Loucy (cell line): Measurements from ENCODE around the gene OR4K2.
"Not testable (repeated sequence)": the region's sequence is repeated elsewhere in the genome, so short reads cannot be mapped to it uniquely, and the experiment has no call there.

Source experiments
- H2AFZ ChIP-seq: fragments of 200-600 bp; sonication (generic); 2 replicates; pipeline ENCODE4 v1.6.0; 2016; ENCODE audit warnings: antibody characterized with exemption, mild to moderate bottlenecking, low read length, moderate library complexity
- H3F3A ChIP-seq: fragments of 200-600 bp; 2 replicates; pipeline ENCODE4 v1.6.0; 2016; ENCODE audit warnings: antibody characterized with exemption, low read depth, mild to moderate bottlenecking
- H3K27me3 ChIP-seq: fragments of 200-600 bp; sonication (generic); 2 replicates; pipeline ENCODE4 v1.6.1; 2014; ENCODE audit warnings: low read length, mild to moderate bottlenecking; ENCODE audit not compliant: insufficient read depth, poor library complexity, severe bottlenecking
- H3K36me3 ChIP-seq: fragments of 200-600 bp; sonication (generic); 2 replicates; pipeline ENCODE4 v1.6.1; 2016; ENCODE audit warnings: low read length; ENCODE audit not compliant: insufficient read depth
- H3K4me1 ChIP-seq: fragments of 200-600 bp; sonication (generic); 2 replicates; pipeline ENCODE4 v1.5.1; 2014; ENCODE audit warnings: low read length, mild to moderate bottlenecking; ENCODE audit not compliant: insufficient read depth, poor library complexity, severe bottlenecking
- H3K4me2 ChIP-seq: fragments of 200-600 bp; sonication (generic); 2 replicates; pipeline ENCODE4 v1.6.0; 2014; ENCODE audit warnings: antibody characterized with exemption, low read length, low read depth, mild to moderate bottlenecking; ENCODE audit not compliant: poor library complexity, severe bottlenecking
- H3K4me3 ChIP-seq: fragments of 200-600 bp; sonication (generic); 2 replicates; pipeline ENCODE4 v1.5.1; 2014; ENCODE audit warnings: low read length, mild to moderate bottlenecking, mixed read lengths; ENCODE audit not compliant: poor library complexity, severe bottlenecking
- H3K79me2 ChIP-seq: fragments of 200-600 bp; sonication (generic); 2 replicates; pipeline ENCODE4 v1.6.1; 2014; ENCODE audit warnings: low read length; ENCODE audit not compliant: insufficient read depth
- H3K9ac ChIP-seq: fragments of 200-600 bp; sonication (generic); 2 replicates; pipeline ENCODE4 v1.6.0; 2014; ENCODE audit warnings: mild to moderate bottlenecking, low read depth, low read length, moderate library complexity; ENCODE audit not compliant: poor library complexity, severe bottlenecking
- H3K9me2 ChIP-seq: fragments of 200-600 bp; sonication (generic); replicated peaks from 2 replicates; pipeline ENCODE4 v1.6.1; 2016; ENCODE audit warnings: low read depth, low read length, mixed read lengths
- H3K9me3 ChIP-seq: fragments of 200-600 bp; sonication (generic); 2 replicates; pipeline ENCODE4 v1.6.1; 2014; ENCODE audit warnings: mild to moderate bottlenecking, antibody characterized with exemption, low read length, low read depth; ENCODE audit not compliant: insufficient read depth
- H4K20me1 ChIP-seq: fragments of 200-600 bp; sonication (generic); 2 replicates; pipeline ENCODE4 v1.6.0; 2014; ENCODE audit warnings: antibody characterized with exemption, low read length, mild to moderate bottlenecking; ENCODE audit not compliant: insufficient read depth, poor library complexity, severe bottlenecking
- EZH2phosphoT487 ChIP-seq: fragments of 200-600 bp; IDR thresholded peaks from 2 replicates; pipeline ENCODE4 v1.6.1; 2018; ENCODE audit warnings: antibody characterized with exemption, mild to moderate bottlenecking, moderate library complexity, borderline replicate concordance
- TF ChIP-seq, protein P1 (sequence below): fragments of 200-600 bp; sonication (generic); conservative IDR thresholded peaks from 2 replicates; pipeline ENCODE4 v1.5.1; 2014; ENCODE audit warnings: mild to moderate bottlenecking, antibody characterized with exemption, low read length

OR4K2 gene, protein sequence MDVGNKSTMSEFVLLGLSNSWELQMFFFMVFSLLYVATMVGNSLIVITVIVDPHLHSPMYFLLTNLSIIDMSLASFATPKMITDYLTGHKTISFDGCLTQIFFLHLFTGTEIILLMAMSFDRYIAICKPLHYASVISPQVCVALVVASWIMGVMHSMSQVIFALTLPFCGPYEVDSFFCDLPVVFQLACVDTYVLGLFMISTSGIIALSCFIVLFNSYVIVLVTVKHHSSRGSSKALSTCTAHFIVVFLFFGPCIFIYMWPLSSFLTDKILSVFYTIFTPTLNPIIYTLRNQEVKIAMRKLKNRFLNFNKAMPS

DNA sequence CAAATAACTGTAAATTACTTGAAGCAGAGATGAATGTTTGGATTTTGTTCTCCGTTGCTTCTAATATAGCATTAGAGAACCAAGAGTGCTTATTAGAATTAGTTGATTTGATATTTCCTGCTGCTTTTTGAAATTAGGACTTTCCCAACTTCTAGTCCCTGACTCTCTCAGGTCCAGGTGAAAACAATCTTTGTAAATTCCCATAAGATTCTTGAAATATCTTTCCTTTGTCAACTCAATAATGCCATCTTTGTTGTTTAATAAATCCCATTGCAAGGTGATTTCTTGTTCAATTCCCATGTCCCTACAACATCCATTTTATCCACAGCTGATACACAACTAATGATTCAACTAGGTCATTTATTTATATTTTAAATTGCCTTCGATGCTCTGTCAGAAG, at the start of gene OR4K2:
TSS of gene OR4K2 (plus strand) at position 301 of the 400 bp plus-strand sequence. CDS start 1,126 bp downstream, outside the sequence.
- Histone ChIP-seq H4K20me1 (no peaks in the 10 kb centered on the region), H2AFZ (no peak within 1 kb of the TSS), H3K9ac (no peak within 1 kb of the TSS), H3K79me2 (no peaks in the 10 kb centered on the region), H3K9me2 (no peaks in the 10 kb centered on the region), H3K27me3 (no peaks in the 10 kb centered on the region), H3K4me3 (no peak within 1 kb of the TSS), H3K9me3 (no peaks in the 10 kb centered on the region), H3K36me3 (no peaks in the 10 kb centered on the region), H3K4me1 (no peaks in the 10 kb centered on the region), H3K4me2 (no peak within 1 kb of the TSS), H3F3A (no peaks in the 10 kb centered on the region)
- no peak for TF ChIP-seq EZH2phosphoT487
- TF ChIP-seq, protein P1, sequence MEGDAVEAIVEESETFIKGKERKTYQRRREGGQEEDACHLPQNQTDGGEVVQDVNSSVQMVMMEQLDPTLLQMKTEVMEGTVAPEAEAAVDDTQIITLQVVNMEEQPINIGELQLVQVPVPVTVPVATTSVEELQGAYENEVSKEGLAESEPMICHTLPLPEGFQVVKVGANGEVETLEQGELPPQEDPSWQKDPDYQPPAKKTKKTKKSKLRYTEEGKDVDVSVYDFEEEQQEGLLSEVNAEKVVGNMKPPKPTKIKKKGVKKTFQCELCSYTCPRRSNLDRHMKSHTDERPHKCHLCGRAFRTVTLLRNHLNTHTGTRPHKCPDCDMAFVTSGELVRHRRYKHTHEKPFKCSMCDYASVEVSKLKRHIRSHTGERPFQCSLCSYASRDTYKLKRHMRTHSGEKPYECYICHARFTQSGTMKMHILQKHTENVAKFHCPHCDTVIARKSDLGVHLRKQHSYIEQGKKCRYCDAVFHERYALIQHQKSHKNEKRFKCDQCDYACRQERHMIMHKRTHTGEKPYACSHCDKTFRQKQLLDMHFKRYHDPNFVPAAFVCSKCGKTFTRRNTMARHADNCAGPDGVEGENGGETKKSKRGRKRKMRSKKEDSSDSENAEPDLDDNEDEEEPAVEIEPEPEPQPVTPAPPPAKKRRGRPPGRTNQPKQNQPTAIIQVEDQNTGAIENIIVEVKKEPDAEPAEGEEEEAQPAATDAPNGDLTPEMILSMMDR, result no peak

DNA sequence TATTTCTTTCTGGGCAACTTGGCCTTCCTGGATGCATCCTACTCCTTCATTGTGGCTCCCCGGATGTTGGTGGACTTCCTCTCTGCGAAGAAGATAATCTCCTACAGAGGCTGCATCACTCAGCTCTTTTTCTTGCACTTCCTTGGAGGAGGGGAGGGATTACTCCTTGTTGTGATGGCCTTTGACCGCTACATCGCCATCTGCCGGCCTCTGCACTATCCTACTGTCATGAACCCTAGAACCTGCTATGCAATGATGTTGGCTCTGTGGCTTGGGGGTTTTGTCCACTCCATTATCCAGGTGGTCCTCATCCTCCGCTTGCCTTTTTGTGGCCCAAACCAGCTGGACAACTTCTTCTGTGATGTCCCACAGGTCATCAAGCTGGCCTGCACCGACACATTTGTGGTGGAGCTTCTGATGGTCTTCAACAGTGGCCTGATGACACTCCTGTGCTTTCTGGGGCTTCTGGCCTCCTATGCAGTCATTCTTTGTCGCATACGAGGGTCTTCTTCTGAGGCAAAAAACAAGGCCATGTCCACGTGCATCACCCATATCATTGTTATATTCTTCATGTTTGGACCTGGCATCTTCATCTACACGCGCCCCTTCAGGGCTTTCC, 47.2 kb upstream of the OR4K2 start:
- not testable (repeated sequence) for H3K27me3 ChIP-seq, H3F3A ChIP-seq, H3K79me2 ChIP-seq, H3K4me3 ChIP-seq, H3K4me1 ChIP-seq, H3K4me2 ChIP-seq, H4K20me1 ChIP-seq, H2AFZ ChIP-seq, H3K36me3 ChIP-seq, H3K9me3 ChIP-seq, H3K9me2 ChIP-seq, H3K9ac ChIP-seq

DNA sequence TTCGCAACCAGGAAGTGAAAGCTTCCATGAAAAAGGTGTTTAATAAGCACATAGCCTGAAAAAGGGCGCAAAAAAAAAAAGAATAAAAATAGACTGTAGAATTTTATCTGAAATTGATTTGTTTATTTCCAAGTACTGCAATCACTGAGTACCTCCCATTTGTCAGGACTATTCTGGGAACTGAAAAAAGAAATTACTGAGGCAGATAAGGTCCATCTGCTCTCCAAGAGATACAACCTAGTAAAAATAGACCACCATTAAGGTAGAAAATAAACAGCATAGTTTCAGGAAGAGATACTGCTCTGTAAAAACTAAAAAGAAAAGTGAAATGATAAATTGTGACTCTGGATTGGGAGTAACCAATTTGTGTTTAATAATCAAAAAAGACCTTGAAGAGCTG, 46.6 kb upstream of the OR4K2 start:
- no peaks in the 10 kb centered on the region for H3K36me3 ChIP-seq
- H4K20me1 ChIP-seq, result no peaks in the 10 kb centered on the region
- H3K4me3 ChIP-seq, result no peak overlapping the region
- TF ChIP-seq, protein P1, result no peak
- TF ChIP-seq EZH2phosphoT487, result no peak
- no peaks in the 10 kb centered on the region for H3K9me3 ChIP-seq
- H3K9ac ChIP-seq, result no peak overlapping the region
- no peaks in the 10 kb centered on the region for H3K4me1 ChIP-seq
- H3K79me2 ChIP-seq, result no peaks in the 10 kb centered on the region
- no peaks in the 10 kb centered on the region for H3F3A ChIP-seq
- no peaks in the 10 kb centered on the region for H3K9me2 ChIP-seq
- no peak overlapping the region for H3K4me2 ChIP-seq
- no peak overlapping the region for H2AFZ ChIP-seq
- H3K27me3 ChIP-seq, result no peaks in the 10 kb centered on the region

DNA sequence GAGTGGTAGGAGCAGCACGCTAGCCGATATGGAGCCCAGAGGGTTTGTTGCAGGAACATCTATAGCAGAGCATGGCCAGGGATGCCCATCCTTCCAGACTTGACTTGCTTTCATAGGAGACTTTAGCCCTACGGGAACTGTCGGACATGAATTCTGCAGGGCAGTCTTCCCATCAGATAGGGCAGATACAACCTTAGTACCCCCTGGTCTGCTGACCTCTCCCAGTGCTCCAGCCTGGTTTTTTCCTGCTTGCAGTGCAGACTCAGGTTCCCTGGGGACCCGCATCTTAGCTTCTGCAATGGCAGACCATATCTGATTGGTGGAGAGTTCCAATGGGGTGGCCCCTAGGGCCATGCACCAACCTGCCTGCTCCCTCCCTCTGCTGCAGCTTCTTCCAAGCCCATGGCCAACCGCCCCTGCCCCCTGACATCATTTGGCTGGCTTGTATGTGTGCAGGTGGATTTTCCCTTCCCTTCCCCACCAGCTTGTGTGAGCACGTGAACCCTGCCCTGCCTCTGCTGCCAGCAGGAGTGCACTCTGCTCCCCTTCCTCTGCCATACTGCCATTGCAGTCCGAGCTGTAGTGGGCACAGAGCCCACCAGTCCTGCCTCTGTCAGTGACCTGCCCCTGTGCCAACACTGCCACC, 40.6 kb upstream of the OR4K2 start:
- H3K9ac ChIP-seq, H3K4me1 ChIP-seq, H3K4me3 ChIP-seq, H3K4me2 ChIP-seq, H3K27me3 ChIP-seq, H3K79me2 ChIP-seq, H3F3A ChIP-seq, H3K36me3 ChIP-seq, H2AFZ ChIP-seq, H3K9me3 ChIP-seq, H3K9me2 ChIP-seq, H4K20me1 ChIP-seq: not testable (repeated sequence)
